Measurements from ENCODE around the gene FAM53B.

- TF ChIP-seq CTCF (IDR thresholded peaks at IDR 0.05): no peak
- no peak for TF ChIP-seq POLR2A (IDR thresholded peaks at IDR 0.05)
Measured at GRCh38 chr10:124659380-124659779, 84.8 kb downstream of the FAM53B start.

Data from Peyer's patch (tissue), 4 donors.